ENCODE results near the gene C2orf74.

- no peak for TF ChIP-seq CTCF (IDR thresholded peaks at IDR 0.05)
- TF ChIP-seq POLR2A (IDR thresholded peaks at IDR 0.05) = no peak
- no peak for TF ChIP-seq EP300 (IDR thresholded peaks at IDR 0.05; ENCODE audit: low read depth)
Measured at GRCh38 chr2:61167579-61167978, 5.6 kb downstream of the C2orf74 start.

Measured in transverse colon (tissue), 3 donors.